HG03432 (cell line): ENCODE results near the gene LPIN3.
A peak's percentile ranks its signal among the peaks of the same experiment; 100 is the strongest.

Source experiments
- ATAC-seq: cut with Tn5 transposase; IDR thresholded peaks from one replicate; pipeline ENCODE4 v1.9.1; 2021; ENCODE audit warnings: mild to moderate bottlenecking, moderate library complexity; ENCODE audit not compliant: unreplicated experiment

The LPIN3 gene

GRCh38 chr20:41318271-41318649 is 22.4 kb upstream of the LPIN3 start:
- no peak for ATAC-seq

GRCh38 chr20:41320441-41320840 is 20.2 kb upstream of the LPIN3 start:
- no peak for ATAC-seq

- no peak for ATAC-seq
Observed at GRCh38 chr20:41320976-41321375, 19.6 kb upstream of the LPIN3 start.

- ATAC-seq, result no peak
Observed at GRCh38 chr20:41327178-41327577, 13.4 kb upstream of the LPIN3 start.

- peak; percentile 84 for ATAC-seq
Observed at GRCh38 chr20:41329435-41330342, 10.9 kb upstream of the LPIN3 start.

GRCh38 chr20:41330343-41330720 is 10.3 kb upstream of the LPIN3 start:
- no peak for ATAC-seq

GRCh38 chr20:41330941-41331340 is 9.7 kb upstream of the LPIN3 start:
- no peak for ATAC-seq

GRCh38 chr20:41331731-41332130 is 8.9 kb upstream of the LPIN3 start:
- no peak for ATAC-seq

GRCh38 chr20:41334036-41334435 is 6.6 kb upstream of the LPIN3 start:
- no peak for ATAC-seq

- no peak for ATAC-seq
Observed at GRCh38 chr20:41334443-41335421, 5.9 kb upstream of the LPIN3 start.

- ATAC-seq, result no peak
Observed at GRCh38 chr20:41335591-41335990, 5.0 kb upstream of the LPIN3 start.

- no peak for ATAC-seq
Observed at GRCh38 chr20:41336711-41337492, 3.7 kb upstream of the LPIN3 start.

- ATAC-seq, result peak; percentile 77
Observed at GRCh38 chr20:41339957-41340326, 679 bp upstream of the LPIN3 start.

- ATAC-seq, result no peak
Observed at GRCh38 chr20:41342474-41343464, 2.1 kb downstream of the LPIN3 start.

- ATAC-seq, result no peak
Observed at GRCh38 chr20:41344477-41344876, 3.9 kb downstream of the LPIN3 start.

- ATAC-seq, result no peak
Observed at GRCh38 chr20:41344938-41345728, 4.5 kb downstream of the LPIN3 start.

- no peak for ATAC-seq
Observed at GRCh38 chr20:41345729-41346067, 5.1 kb downstream of the LPIN3 start.

GRCh38 chr20:41347523-41348429 is 7.2 kb downstream of the LPIN3 start:
- no peak for ATAC-seq
